ENCODE data around the gene CDIP1. TPM values are rescaled to one million over a fixed set of nuclear protein-coding genes. Genes with fewer than 3 reads are reported as not detected.

The CDIP1 gene
- total RNA-seq, 4 donors from 2014 or later: 7.3 to 18.3 (median 8.6) TPM

DNA sequence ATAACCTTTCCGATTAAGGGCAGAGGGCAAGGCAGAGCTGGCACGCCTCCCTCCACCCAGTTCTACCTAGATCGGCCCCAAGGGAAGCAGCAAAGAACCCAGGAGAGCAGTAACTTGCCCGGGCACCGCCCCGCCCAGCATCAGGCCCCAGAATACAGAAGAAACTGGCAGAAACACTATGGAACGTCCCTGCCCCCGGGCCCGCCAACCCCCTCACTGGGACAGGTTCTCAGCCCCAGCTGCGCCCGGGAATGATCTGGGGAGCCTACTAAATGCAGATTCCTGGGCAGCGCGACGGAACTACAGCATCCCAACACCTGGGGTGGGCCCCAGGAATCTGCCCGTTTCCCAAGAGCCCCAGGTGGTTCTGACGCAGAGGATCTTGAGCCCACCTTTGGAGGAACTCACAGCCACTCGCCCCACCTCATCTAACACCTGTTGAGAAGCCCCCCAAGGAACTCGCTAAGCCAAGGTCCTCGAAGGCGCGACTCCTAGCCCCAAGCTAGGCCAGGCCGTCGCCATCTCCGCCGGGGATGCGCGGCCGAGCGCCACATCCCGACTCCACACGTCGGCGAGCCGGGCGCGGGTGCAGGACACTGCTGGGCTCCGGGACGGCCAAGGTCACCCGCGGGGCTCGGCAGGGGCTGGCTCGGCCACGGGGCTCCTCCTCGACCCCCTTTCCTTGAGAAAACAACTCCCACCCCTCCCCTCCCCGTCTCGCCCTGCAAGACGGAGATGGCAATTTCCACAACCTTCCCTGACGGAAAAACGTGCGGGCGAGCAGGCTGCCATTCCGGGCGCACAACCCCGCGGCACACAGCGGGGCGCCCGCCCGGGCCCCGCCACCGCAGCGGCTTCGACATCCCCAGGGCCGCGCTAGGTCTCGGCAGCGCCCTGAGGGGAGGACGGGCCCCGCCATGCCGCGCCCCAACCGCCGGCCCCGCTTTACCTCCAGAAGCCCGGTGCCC, 913 bp downstream of the CDIP1 start:
- TF ChIP-seq, protein P1, sequence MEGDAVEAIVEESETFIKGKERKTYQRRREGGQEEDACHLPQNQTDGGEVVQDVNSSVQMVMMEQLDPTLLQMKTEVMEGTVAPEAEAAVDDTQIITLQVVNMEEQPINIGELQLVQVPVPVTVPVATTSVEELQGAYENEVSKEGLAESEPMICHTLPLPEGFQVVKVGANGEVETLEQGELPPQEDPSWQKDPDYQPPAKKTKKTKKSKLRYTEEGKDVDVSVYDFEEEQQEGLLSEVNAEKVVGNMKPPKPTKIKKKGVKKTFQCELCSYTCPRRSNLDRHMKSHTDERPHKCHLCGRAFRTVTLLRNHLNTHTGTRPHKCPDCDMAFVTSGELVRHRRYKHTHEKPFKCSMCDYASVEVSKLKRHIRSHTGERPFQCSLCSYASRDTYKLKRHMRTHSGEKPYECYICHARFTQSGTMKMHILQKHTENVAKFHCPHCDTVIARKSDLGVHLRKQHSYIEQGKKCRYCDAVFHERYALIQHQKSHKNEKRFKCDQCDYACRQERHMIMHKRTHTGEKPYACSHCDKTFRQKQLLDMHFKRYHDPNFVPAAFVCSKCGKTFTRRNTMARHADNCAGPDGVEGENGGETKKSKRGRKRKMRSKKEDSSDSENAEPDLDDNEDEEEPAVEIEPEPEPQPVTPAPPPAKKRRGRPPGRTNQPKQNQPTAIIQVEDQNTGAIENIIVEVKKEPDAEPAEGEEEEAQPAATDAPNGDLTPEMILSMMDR (IDR thresholded peaks at IDR 0.05; ENCODE audit: low read depth): no peak

DNA sequence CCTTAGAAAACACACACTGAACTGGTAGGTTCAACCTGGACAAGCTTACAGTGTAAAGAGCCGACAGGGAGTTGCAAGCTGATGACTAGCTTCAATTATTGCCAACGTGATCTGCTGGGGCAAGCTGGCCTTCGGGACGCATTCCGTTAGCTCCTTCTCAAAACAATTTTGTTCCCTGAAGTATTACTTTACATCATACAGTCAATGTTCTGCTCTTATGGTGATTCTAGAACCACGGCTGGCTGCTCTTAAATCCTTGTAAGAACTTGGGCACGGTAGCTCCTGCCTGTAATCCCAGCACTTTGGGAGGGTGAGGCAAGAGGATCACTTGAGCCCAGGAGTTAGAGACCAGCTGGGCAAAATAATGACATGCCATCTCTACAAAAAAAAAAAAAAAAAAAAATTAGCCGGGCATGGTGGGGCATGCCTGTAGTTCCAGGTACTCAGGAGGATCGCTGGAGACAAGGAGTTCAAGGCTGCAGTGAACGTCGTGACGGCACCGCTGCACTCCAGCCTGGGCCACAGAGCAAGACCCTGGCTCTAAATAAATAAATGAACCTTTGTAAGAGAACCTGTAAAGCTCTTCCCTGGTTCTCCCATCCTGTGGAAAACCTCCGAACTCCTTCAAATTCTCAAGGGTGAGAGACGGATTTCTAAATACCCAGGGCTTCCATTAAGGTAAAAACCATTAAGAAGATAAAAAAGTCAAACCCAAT, 2.0 kb downstream of the CDIP1 start:
- TF ChIP-seq, protein P1 (IDR thresholded peaks at IDR 0.05; ENCODE audit: low read depth): no peak

DNA sequence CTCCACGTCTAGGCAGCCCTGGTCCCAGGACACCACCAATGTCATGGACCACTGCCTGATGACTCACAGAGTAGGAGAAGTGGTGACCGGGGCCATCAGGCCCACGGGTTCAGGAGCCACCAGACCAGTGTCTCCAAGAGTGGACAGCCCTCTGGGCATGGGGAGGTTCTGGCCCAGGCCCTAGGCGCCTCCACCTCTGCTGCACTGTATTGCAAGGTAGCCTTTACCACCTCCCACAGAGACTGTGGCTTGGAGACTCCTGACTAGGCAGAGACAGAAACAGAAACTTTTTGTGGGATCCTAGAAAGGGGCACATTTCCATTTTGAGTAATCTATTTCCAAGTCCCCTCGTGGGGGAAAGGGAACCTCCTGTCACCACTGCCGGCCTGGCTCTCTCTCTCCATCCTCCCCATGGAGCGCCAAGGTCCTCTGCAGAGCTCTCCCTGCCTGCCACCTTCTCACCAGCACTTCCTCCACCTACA, 2.9 kb downstream of the CDIP1 start:
- TF ChIP-seq, protein P1 (IDR thresholded peaks at IDR 0.05; ENCODE audit: low read depth): no peak

DNA sequence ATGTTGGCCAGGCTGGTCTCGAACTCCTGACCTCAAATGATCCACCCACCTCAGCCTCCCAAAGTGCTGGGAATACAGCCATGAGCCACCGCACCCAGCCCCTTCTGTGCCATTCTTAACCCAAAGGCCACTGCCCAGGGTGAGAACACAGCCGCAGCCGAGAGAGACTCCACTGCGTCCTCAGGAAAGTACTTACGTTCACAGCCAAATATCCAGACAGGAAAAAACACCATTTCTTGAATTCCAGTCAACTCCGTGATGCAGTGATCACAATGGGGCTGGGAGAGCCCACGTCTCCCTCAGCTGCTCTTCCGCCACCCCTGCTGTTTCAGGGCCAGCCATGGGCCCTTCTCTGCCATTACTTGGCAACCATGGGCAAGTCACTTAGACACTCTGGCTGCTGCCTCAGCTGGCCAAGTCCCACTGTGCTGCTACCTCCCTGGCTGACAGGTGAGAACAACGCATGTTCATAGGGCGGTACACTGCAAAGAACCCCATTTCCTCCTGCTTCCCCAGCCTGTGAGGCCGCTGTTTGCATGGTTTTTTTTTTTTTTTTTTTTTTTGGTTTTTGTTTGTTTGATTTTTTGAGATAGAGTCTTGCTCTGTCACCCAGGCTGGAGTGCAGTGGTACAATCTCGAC, 4.3 kb downstream of the CDIP1 start:
- TF ChIP-seq, protein P1 (IDR thresholded peaks at IDR 0.05; ENCODE audit: low read depth): no peak

DNA sequence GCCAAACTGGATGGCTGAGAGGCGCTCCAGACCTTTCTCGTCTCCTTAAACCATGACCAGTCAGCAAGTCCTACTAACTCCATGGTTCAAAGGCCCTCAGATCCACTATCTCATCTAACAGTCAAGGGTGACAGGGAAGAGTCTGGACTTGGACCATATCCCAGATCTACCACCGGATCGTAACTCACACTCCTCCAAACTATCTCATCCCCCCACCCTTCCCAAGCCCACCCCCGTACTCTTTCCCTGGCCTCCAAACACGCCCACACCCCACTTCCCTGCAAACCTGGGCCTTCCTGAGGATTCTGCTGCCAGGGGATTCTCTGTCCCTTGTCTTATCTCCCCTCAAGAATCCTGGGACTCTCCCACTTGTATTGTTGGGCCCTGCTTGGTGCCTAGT, 5.1 kb downstream of the CDIP1 start:
- TF ChIP-seq, protein P1 (IDR thresholded peaks at IDR 0.05; ENCODE audit: low read depth): no peak

DNA sequence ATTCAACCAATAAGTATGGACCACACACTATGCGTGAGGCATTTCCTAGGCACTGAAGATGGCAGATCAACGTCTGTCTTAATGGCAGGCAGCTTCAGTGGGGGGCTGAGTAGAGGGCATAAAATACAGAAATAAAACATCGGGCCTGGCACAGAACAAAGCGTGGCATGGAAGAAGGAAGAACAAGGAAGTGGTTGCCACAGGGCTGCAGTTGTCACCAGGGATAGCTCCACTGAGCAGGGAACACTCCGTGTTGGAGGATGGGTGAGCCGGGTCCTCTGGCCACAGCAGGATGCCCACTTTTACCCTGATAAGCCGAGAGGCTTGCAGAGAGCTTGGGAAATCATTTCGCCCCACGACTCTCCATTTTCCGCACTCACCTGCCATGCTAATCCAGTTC, 6.3 kb downstream of the CDIP1 start:
- TF ChIP-seq, protein P1 (IDR thresholded peaks at IDR 0.05; ENCODE audit: low read depth): no peak
